Breast epithelium (tissue), 3 donors: ENCODE data around the gene SLC8B1.

Experiments
- POLR2AphosphoS5 ChIP-seq, 3 donors: sonication (generic); formaldehyde crosslinking; IDR thresholded peaks; one replicate each; pipeline ENCODE4 v1.6.1; 2017; ENCODE audit warnings: antibody characterized with exemption in 3 of 3
- TF ChIP-seq, protein P1 (sequence below), 3 donors: fragments of 450-650 bp; IDR thresholded peaks; one replicate each; pipeline ENCODE4 v1.5.1; 2016 to 2017; ENCODE audit warnings: antibody characterized with exemption in 3 of 3, mild to moderate bottlenecking in 3 of 3, moderate library complexity in 3 of 3

DNA sequence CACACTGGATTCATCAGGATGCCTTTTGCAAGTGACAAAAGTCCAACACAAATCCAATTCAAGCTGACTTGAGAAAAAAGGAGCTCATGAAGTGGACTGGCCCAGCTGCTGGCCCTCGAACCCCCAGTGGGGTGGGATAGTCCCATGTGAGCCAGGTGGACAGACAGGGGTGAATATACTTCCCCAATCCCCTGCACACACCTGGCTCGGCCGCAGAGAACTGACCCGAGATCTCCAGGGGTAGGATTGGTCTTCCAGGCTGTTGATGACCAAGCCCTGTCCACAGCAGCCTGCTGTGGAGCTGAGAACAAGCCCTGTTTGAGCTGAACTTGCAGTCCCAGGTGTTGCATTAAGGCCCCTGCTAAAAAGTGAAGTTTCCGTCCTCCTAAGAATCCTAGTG, 57.4 kb downstream of the SLC8B1 start:
- TF ChIP-seq, protein P1, sequence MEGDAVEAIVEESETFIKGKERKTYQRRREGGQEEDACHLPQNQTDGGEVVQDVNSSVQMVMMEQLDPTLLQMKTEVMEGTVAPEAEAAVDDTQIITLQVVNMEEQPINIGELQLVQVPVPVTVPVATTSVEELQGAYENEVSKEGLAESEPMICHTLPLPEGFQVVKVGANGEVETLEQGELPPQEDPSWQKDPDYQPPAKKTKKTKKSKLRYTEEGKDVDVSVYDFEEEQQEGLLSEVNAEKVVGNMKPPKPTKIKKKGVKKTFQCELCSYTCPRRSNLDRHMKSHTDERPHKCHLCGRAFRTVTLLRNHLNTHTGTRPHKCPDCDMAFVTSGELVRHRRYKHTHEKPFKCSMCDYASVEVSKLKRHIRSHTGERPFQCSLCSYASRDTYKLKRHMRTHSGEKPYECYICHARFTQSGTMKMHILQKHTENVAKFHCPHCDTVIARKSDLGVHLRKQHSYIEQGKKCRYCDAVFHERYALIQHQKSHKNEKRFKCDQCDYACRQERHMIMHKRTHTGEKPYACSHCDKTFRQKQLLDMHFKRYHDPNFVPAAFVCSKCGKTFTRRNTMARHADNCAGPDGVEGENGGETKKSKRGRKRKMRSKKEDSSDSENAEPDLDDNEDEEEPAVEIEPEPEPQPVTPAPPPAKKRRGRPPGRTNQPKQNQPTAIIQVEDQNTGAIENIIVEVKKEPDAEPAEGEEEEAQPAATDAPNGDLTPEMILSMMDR (IDR thresholded peaks at IDR 0.05), result no peak
- no peak for TF ChIP-seq POLR2AphosphoS5 (IDR thresholded peaks at IDR 0.05)
